HepG2 (cell line): ENCODE data around the gene CYP4V2. TPM values are rescaled to one million over a fixed set of nuclear protein-coding genes. Genes with fewer than 3 reads are reported as not detected.
A peak's percentile ranks its signal among the peaks of the same experiment; 100 is the strongest.

Experiments
- DMAP1 ChIP-seq: IDR thresholded peaks from 2 replicates; pipeline ENCODE4 v1.6.1; 2016
- FOSL2 ChIP-seq: sonication (generic); formaldehyde crosslinking; IDR thresholded peaks from 2 replicates; pipeline ENCODE4 v1.4.0; 2020; ENCODE audit warnings: missing genetic modification reagents
- HMG20B ChIP-seq: conservative IDR thresholded peaks from 2 replicates; pipeline ENCODE4 v1.6.1; 2016; ENCODE audit warnings: missing genetic modification reagents, missing compliant biosample characterization
- ISL2 ChIP-seq: sonication (generic); formaldehyde crosslinking; IDR thresholded peaks from 2 replicates; pipeline ENCODE4 v1.5.0; 2020; ENCODE audit warnings: missing genetic modification reagents
- SMAD3 ChIP-seq: sonication (generic); formaldehyde crosslinking; IDR thresholded peaks from 2 replicates; pipeline ENCODE4 v1.4.0; 2020; ENCODE audit warnings: missing genetic modification reagents
- SP140L ChIP-seq: sonication (generic); formaldehyde crosslinking; IDR thresholded peaks from 2 replicates; pipeline ENCODE4 v1.4.0; 2020; ENCODE audit warnings: missing genetic modification reagents, borderline replicate concordance
- XRCC5 ChIP-seq: fragments of 200-400 bp; formaldehyde crosslinking; optimal IDR thresholded peaks from 2 replicates; pipeline ENCODE3; 2017; ENCODE audit warnings: mild to moderate bottlenecking, low read length
- ZBTB3 ChIP-seq: sonication (generic); formaldehyde crosslinking; IDR thresholded peaks from 2 replicates; pipeline ENCODE4 v1.4.0; 2020; ENCODE audit warnings: low read depth, mild to moderate bottlenecking, moderate library complexity, missing genetic modification reagents, borderline replicate concordance
- ZNF235 ChIP-seq: sonication (generic); formaldehyde crosslinking; IDR thresholded peaks from 2 replicates; pipeline ENCODE4 v1.8.1; 2023; ENCODE audit warnings: mild to moderate bottlenecking, missing genetic modification reagents, borderline replicate concordance
- ZNF430 ChIP-seq: sonication (generic); formaldehyde crosslinking; IDR thresholded peaks from 2 replicates; pipeline ENCODE4 v1.9.0; 2021; ENCODE audit warnings: mild to moderate bottlenecking, missing genetic modification reagents
- ZNF598 ChIP-seq: sonication (generic); formaldehyde crosslinking; IDR thresholded peaks from 2 replicates; pipeline ENCODE4 v1.5.1; 2020; ENCODE audit warnings: mild to moderate bottlenecking, missing genetic modification reagents, borderline replicate concordance
- ZNF839 ChIP-seq: sonication (generic); formaldehyde crosslinking; IDR thresholded peaks from 2 replicates; pipeline ENCODE4 v1.4.0; 2020; ENCODE audit warnings: missing genetic modification reagents, mild to moderate bottlenecking, borderline replicate concordance
- polyA plus RNA-seq, 8 experiments: library from polyadenylated mRNA; depleted of rRNA in 3 of 8; stranded (reverse) in 7 of 8; unstranded in 1 of 8; fragments of >200 nt; fragmentation: Illumina TruSeq in 4 of 8; extraction: Trizol in 4 of 8; gene quantifications; 2 replicates each; pipeline versions ENCODE4 v1.2.1 to v1.2.3, GENCODE V29; 2011 to 2016; ENCODE audit warnings: low read depth in 4 of 8, missing spikeins in 1 of 8, mixed read lengths in 1 of 8; ENCODE audit not compliant: insufficient read depth in 1 of 8
- total RNA-seq, 5 experiments: library from RNA; depleted of rRNA; stranded (reverse); fragments of >200 nt; fragmentation: Illumina TruSeq; extraction: Trizol; gene quantifications; 2 replicates each; pipeline ENCODE4 v1.2.3, GENCODE V29; 2016; ENCODE audit warnings: low read depth in 1 of 5
- TF ChIP-seq, protein P1 (sequence below): sonication (generic); formaldehyde crosslinking; IDR thresholded peaks from 2 replicates; pipeline ENCODE4 v1.4.0; 2020; ENCODE audit warnings: missing genetic modification reagents, borderline replicate concordance
- TF ChIP-seq, protein P2 (sequence below): sonication (generic); formaldehyde crosslinking; IDR thresholded peaks from 2 replicates; pipeline ENCODE4 v1.5.1; 2020; ENCODE audit warnings: missing genetic modification reagents, mild to moderate bottlenecking, borderline replicate concordance
- TF ChIP-seq, protein P3 (sequence below): IDR thresholded peaks from 2 replicates; pipeline ENCODE4 v1.6.1; 2016
- TF ChIP-seq, protein P4 (sequence below): sonication (generic); formaldehyde crosslinking; IDR thresholded peaks from 2 replicates; pipeline ENCODE4 v1.8.0; 2023; ENCODE audit warnings: mild to moderate bottlenecking, missing genetic modification reagents
- TF ChIP-seq, protein P5 (sequence below): sonication (generic); formaldehyde crosslinking; IDR thresholded peaks from 2 replicates; pipeline ENCODE4 v1.8.0; 2022; ENCODE audit warnings: mild to moderate bottlenecking, missing genetic modification reagents; ENCODE audit not compliant: insufficient replicate concordance

Gene CYP4V2
- total and polyA plus RNA-seq, 2 of the 13 experiments (the other 11 are each of a cell fraction or from before 2014, with no cell fraction given), result 4.7 to 7.2 TPM

DNA sequence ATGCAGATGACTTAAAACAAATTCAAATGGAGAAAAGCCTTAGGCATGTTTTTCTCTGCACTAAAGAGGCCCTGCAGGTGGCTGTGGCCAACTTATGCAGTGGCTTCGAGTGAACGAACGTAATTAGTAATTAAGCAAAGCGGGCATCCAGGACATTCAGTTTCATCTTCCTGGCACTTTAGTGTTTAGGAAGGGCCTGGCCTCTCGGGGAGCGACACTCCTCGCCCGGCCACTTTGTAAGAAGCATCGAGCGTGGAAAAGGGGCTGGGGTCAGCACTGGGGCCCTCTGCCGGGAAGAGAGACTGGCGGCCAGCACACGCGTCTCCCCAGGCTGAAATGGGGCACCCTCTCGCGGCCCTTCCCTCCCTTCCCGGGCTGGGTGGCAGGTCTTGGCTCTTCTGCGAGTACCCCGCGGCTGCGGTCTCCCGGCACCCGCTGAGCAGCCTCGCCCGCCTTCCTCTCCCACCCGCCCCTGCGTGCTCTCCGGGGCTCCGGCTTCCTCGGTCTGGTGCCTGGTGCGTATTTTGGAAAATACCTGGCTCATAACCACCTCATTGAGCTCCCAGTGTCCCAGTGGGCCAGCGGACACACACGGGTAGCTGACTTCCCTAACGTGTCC, 677 bp upstream of the CYP4V2 start (continued):
- TF ChIP-seq, protein P1, sequence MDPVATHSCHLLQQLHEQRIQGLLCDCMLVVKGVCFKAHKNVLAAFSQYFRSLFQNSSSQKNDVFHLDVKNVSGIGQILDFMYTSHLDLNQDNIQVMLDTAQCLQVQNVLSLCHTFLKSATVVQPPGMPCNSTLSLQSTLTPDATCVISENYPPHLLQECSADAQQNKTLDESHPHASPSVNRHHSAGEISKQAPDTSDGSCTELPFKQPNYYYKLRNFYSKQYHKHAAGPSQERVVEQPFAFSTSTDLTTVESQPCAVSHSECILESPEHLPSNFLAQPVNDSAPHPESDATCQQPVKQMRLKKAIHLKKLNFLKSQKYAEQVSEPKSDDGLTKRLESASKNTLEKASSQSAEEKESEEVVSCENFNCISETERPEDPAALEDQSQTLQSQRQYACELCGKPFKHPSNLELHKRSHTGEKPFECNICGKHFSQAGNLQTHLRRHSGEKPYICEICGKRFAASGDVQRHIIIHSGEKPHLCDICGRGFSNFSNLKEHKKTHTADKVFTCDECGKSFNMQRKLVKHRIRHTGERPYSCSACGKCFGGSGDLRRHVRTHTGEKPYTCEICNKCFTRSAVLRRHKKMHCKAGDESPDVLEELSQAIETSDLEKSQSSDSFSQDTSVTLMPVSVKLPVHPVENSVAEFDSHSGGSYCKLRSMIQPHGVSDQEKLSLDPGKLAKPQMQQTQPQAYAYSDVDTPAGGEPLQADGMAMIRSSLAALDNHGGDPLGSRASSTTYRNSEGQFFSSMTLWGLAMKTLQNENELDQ (CRISPR knock-in tag), result no peak
- peak; percentile 77; the same call in 1 of the 2 replicates for TF ChIP-seq ZNF598 (CRISPR knock-in tag)
- peak; percentile 22 for TF ChIP-seq XRCC5
- no peak for TF ChIP-seq ZBTB3
- TF ChIP-seq ZNF235, result no peak
- 0 out of 2 replicates have a peak, but pooled peaks have one; percentile 8 for TF ChIP-seq ZNF839 (CRISPR knock-in tag)
- peak; percentile 28; the same call in 1 of the 2 replicates for TF ChIP-seq DMAP1 (CRISPR knock-in tag)
- TF ChIP-seq HMG20B (CRISPR knock-in tag), result no peak
- TF ChIP-seq, protein P2, sequence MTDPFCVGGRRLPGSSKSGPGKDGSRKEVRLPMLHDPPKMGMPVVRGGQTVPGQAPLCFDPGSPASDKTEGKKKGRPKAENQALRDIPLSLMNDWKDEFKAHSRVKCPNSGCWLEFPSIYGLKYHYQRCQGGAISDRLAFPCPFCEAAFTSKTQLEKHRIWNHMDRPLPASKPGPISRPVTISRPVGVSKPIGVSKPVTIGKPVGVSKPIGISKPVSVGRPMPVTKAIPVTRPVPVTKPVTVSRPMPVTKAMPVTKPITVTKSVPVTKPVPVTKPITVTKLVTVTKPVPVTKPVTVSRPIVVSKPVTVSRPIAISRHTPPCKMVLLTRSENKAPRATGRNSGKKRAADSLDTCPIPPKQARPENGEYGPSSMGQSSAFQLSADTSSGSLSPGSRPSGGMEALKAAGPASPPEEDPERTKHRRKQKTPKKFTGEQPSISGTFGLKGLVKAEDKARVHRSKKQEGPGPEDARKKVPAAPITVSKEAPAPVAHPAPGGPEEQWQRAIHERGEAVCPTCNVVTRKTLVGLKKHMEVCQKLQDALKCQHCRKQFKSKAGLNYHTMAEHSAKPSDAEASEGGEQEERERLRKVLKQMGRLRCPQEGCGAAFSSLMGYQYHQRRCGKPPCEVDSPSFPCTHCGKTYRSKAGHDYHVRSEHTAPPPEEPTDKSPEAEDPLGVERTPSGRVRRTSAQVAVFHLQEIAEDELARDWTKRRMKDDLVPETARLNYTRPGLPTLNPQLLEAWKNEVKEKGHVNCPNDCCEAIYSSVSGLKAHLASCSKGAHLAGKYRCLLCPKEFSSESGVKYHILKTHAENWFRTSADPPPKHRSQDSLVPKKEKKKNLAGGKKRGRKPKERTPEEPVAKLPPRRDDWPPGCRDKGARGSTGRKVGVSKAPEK (CRISPR knock-in tag), result peak; percentile 92; the same call in 1 of the 2 replicates
- 0 out of 2 replicates have a peak, but pooled peaks have one; percentile 64 for TF ChIP-seq ZNF430 (CRISPR knock-in tag)
- TF ChIP-seq, protein P3, sequence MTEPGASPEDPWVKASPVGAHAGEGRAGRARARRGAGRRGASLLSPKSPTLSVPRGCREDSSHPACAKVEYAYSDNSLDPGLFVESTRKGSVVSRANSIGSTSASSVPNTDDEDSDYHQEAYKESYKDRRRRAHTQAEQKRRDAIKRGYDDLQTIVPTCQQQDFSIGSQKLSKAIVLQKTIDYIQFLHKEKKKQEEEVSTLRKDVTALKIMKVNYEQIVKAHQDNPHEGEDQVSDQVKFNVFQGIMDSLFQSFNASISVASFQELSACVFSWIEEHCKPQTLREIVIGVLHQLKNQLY (CRISPR knock-in tag), result no peak
- TF ChIP-seq, protein P4, sequence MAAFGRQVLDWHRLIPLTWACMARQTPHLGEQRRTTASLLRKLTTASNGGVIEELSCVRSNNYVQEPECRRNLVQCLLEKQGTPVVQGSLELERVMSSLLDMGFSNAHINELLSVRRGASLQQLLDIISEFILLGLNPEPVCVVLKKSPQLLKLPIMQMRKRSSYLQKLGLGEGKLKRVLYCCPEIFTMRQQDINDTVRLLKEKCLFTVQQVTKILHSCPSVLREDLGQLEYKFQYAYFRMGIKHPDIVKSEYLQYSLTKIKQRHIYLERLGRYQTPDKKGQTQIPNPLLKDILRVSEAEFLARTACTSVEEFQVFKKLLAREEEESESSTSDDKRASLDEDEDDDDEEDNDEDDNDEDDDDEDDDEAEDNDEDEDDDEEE (CRISPR knock-in tag), result no peak
- TF ChIP-seq SP140L (CRISPR knock-in tag), result no peak
- TF ChIP-seq, protein P5, sequence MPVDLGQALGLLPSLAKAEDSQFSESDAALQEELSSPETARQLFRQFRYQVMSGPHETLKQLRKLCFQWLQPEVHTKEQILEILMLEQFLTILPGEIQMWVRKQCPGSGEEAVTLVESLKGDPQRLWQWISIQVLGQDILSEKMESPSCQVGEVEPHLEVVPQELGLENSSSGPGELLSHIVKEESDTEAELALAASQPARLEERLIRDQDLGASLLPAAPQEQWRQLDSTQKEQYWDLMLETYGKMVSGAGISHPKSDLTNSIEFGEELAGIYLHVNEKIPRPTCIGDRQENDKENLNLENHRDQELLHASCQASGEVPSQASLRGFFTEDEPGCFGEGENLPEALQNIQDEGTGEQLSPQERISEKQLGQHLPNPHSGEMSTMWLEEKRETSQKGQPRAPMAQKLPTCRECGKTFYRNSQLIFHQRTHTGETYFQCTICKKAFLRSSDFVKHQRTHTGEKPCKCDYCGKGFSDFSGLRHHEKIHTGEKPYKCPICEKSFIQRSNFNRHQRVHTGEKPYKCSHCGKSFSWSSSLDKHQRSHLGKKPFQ (CRISPR knock-in tag), result no peak
- no peak for TF ChIP-seq ISL2
- no peak for TF ChIP-seq FOSL2 (CRISPR knock-in tag)
- TF ChIP-seq SMAD3 (CRISPR knock-in tag), result peak; percentile 6; the same call in 1 of the 2 replicates
